Caco-2 (cell line): ENCODE data around the gene OAS3. TPM values are rescaled to one million over a fixed set of nuclear protein-coding genes. Genes with fewer than 3 reads are reported as not detected.
A peak's percentile ranks its signal among the peaks of the same experiment; 100 is the strongest.

Experiments used
- BruUV-seq: library from RNA; stranded (reverse); fragments of 400-500 nt; replicated peaks from 2 replicates; lab custom pipeline; 2021; lab: Mats Ljungman, UMichigan
- CTCF ChIA-PET: fragments of 300-600 bp; sonication (Branson Sonifier 250); formaldehyde crosslinking; loops from one replicate; lab custom pipeline; 2022; ENCODE audit warnings: antibody characterized with exemption; lab: Charles Lee
- POLR2A ChIA-PET: fragments of 300-600 bp; sonication (Branson Sonifier 250); formaldehyde crosslinking; loops from one replicate; lab custom pipeline; 2022; ENCODE audit warnings: antibody characterized with exemption; lab: Charles Lee
- DNase-seq, 2 experiments: peaks; one replicate each; pipeline versions ENCODE4 v3.0.0 to v3.0.0-alpha.2; 2020 to 2022
- H3K27me3 ChIP-seq: replicated peaks from 2 replicates; pipeline ENCODE4 v1.6.0; 2011; ENCODE audit warnings: low read length; ENCODE audit not compliant: control insufficient read depth, insufficient read depth
- H3K36me3 ChIP-seq: 2 replicates; pipeline ENCODE4 v1.5.1; 2011; ENCODE audit warnings: low read length; ENCODE audit not compliant: control insufficient read depth, insufficient read depth
- H3K4me1 ChIP-seq: fragments of 250-450 bp; sonication (Bioruptor Pico); 2 replicates; pipeline ENCODE4 v1.5.1; 2020; ENCODE audit warnings: mild to moderate bottlenecking
- H3K4me3 ChIP-seq: 2 replicates; pipeline ENCODE4 v1.5.1; 2011; ENCODE audit warnings: low read depth, mild to moderate bottlenecking, control low read depth, low read length
- H3K9me3 ChIP-seq: fragments of 250-450 bp; sonication (Bioruptor Pico); 2 replicates; pipeline ENCODE4 v1.5.1; 2020; ENCODE audit warnings: mild to moderate bottlenecking, moderate library complexity
- H3K27ac Mint-ChIP-seq: one replicate; pipeline ENCODE4 v1.8.0; 2022; ENCODE audit warnings: mixed read lengths; ENCODE audit not compliant: unreplicated experiment
- H3K27me3 Mint-ChIP-seq: one replicate; pipeline ENCODE4 v1.8.0; 2022; ENCODE audit warnings: mixed read lengths; ENCODE audit not compliant: insufficient read depth, unreplicated experiment
- H3K36me3 Mint-ChIP-seq: one replicate; pipeline ENCODE4 v1.8.0; 2022; ENCODE audit warnings: mild to moderate bottlenecking, mixed read lengths; ENCODE audit not compliant: insufficient read depth, unreplicated experiment
- H3K4me1 Mint-ChIP-seq: one replicate; pipeline ENCODE4 v1.8.0; 2022; ENCODE audit warnings: low read depth, mixed read lengths; ENCODE audit not compliant: unreplicated experiment
- H3K4me3 Mint-ChIP-seq: one replicate; pipeline ENCODE4 v1.8.0; 2022; ENCODE audit warnings: mild to moderate bottlenecking, moderate library complexity, mixed read lengths; ENCODE audit not compliant: unreplicated experiment
- H3K9me3 Mint-ChIP-seq: one replicate; pipeline ENCODE4 v1.8.0; 2022; ENCODE audit warnings: mixed read lengths; ENCODE audit not compliant: unreplicated experiment
- CTCF ChIP-seq, 2 experiments: fragments of 200-600 bp in 1 of 2; IDR thresholded peaks; 1 replicate in 1 of 2; 2 replicates in 1 of 2; pipeline versions ENCODE4 v1.5.1 to v1.8.0; 2011 to 2022; ENCODE audit warnings: antibody characterized with exemption in 1 of 2, control low read depth in 1 of 2, inconsistent platforms in 1 of 2, low read depth in 1 of 2, low read length in 1 of 2, mild to moderate bottlenecking in 1 of 2, moderate library complexity in 1 of 2; ENCODE audit not compliant: insufficient read depth in 1 of 2, severe bottlenecking in 1 of 2, unreplicated experiment in 1 of 2
- intact Hi-C: fragments of 100-400 bp; cut with micrococcal nuclease; formaldehyde crosslinking; loops from one replicate; pipeline ENCODE4 v1.10.0; 2022; ENCODE audit not compliant: unreplicated experiment
- total RNA-seq: library from RNA; stranded (reverse); gene quantifications from 2 replicates; pipeline ENCODE4 v1.2.3, GENCODE V29; 2022

Gene OAS3
- total RNA-seq, 1 experiment from 2014 or later, result 22.1 TPM

- H3K27ac Mint-ChIP-seq, result no peak overlapping the region
- no peaks in the 10 kb centered on the region for H3K36me3 ChIP-seq
- peak; percentile 49 to 56 for DNase-seq
- H3K4me1 ChIP-seq, result no peaks in the 10 kb centered on the region
- H3K4me3 ChIP-seq, result no peak overlapping the region
- H3K4me3 Mint-ChIP-seq, result no peak overlapping the region
- no peaks in the 10 kb centered on the region for H3K36me3 Mint-ChIP-seq
- intact Hi-C loops, result loop anchor here (1.0 kb wide), 1 partner anchor 131 kb away; no protein-coding TSS in a partner anchor
- ChIA-PET POLR2A (no interaction called here), CTCF (interaction anchor here (0.7 to 1.4 kb wide), 7 partner anchors 30 to 252 kb away, joined by 3 to 5 read pairs (median 4); partner anchors contain the start of gene OAS2)
- peak; percentile 63 to 72 for TF ChIP-seq CTCF (IDR thresholded peaks at IDR 0.05; ENCODE audit: insufficient read depth in 1 of 2, low read depth in 1 of 2, low read length in 1 of 2, severe bottlenecking in 1 of 2, unreplicated experiment in 1 of 2)
- no peaks in the 10 kb centered on the region for H3K4me1 Mint-ChIP-seq
- BruUV-seq, result no TSS peak
- H3K9me3 ChIP-seq, result no peaks in the 10 kb centered on the region
- no peaks in the 10 kb centered on the region for H3K27me3 ChIP-seq
- peaks cover 14% of the 10 kb centered on the region for H3K27me3 Mint-ChIP-seq
- H3K9me3 Mint-ChIP-seq, result no peaks in the 10 kb centered on the region
These were observed 37.8 kb upstream of the OAS3 start for GRCh38 chr12:112900298-112901145.

- ChIA-PET POLR2A (no interaction called here), CTCF (interaction anchor here (0.7 kb wide), 1 partner anchor 252 kb away, joined by 3 read pairs; no protein-coding TSS in a partner anchor)
- DNase-seq, result no peak
- no peak overlapping the region for H3K4me3 ChIP-seq
- H3K27me3 ChIP-seq, result no peaks in the 10 kb centered on the region
- H3K9me3 ChIP-seq, result no peaks in the 10 kb centered on the region
- Mint-ChIP-seq H3K36me3 (no peaks in the 10 kb centered on the region), H3K27ac (no peak overlapping the region), H3K9me3 (no peaks in the 10 kb centered on the region), H3K4me3 (no peak overlapping the region), H3K4me1 (no peaks in the 10 kb centered on the region), H3K27me3 (peaks cover 14% of the 10 kb centered on the region)
- no TSS peak for BruUV-seq
- no peaks in the 10 kb centered on the region for H3K36me3 ChIP-seq
- intact Hi-C loops, result no loop called here
- H3K4me1 ChIP-seq, result peaks cover 7% of the 10 kb centered on the region
- TF ChIP-seq CTCF (IDR thresholded peaks at IDR 0.05; ENCODE audit: insufficient read depth in 1 of 2, low read depth in 1 of 2, low read length in 1 of 2, severe bottlenecking in 1 of 2, unreplicated experiment in 1 of 2), result no peak
These were observed 37.0 kb upstream of the OAS3 start for GRCh38 chr12:112901271-112901670.

- no peaks in the 10 kb centered on the region for H3K9me3 ChIP-seq
- H3K27me3 ChIP-seq, result no peaks in the 10 kb centered on the region
- H3K27me3 Mint-ChIP-seq, result no peaks in the 10 kb centered on the region
- no peaks in the 10 kb centered on the region for H3K36me3 ChIP-seq
- CTCF ChIA-PET, result no interaction called here
- POLR2A ChIA-PET, result no interaction called here
- H3K36me3 Mint-ChIP-seq, result no peaks in the 10 kb centered on the region
- no TSS peak for BruUV-seq
- H3K4me3 Mint-ChIP-seq, result no peak overlapping the region
- intact Hi-C loops, result no loop called here
- no peaks in the 10 kb centered on the region for H3K9me3 Mint-ChIP-seq
- TF ChIP-seq CTCF (IDR thresholded peaks at IDR 0.05; ENCODE audit: insufficient read depth in 1 of 2, low read depth in 1 of 2, low read length in 1 of 2, severe bottlenecking in 1 of 2, unreplicated experiment in 1 of 2), result no peak
- peaks cover 11% of the 10 kb centered on the region for H3K4me1 ChIP-seq
- no peak overlapping the region for H3K4me3 ChIP-seq
- DNase-seq, result no peak
- no peaks in the 10 kb centered on the region for H3K4me1 Mint-ChIP-seq
- no peak overlapping the region for H3K27ac Mint-ChIP-seq
These were observed 33.7 kb upstream of the OAS3 start for GRCh38 chr12:112904571-112904970.
